Measurements from ENCODE around the gene MEGF11. TPM values are rescaled to one million over a fixed set of nuclear protein-coding genes. Genes with fewer than 3 reads are reported as not detected.

MEGF11 gene
- total RNA-seq, 1 donor from 2014 or later: 6.8 TPM

GRCh38 chr15:66065325-66065724 is 188.2 kb downstream of the MEGF11 start:
- DNase-seq (ENCODE audit: low spot score) (peak; percentile 30), ATAC-seq (no peak)
- intact Hi-C loops (cut with DNase I): no loop called here

- DNase-seq (ENCODE audit: low spot score): no peak
- no peak for ATAC-seq
- intact Hi-C loops (cut with DNase I): no loop called here
These were observed 190.4 kb downstream of the MEGF11 start for GRCh38 chr15:66063147-66063546.

- ATAC-seq: no peak
- no peak for DNase-seq (ENCODE audit: low spot score)
- intact Hi-C loops (cut with DNase I): no loop called here
These were observed 196.5 kb downstream of the MEGF11 start for GRCh38 chr15:66057089-66057488.

- DNase-seq (ENCODE audit: low spot score) (no peak), ATAC-seq (no peak)
- intact Hi-C loops (cut with DNase I): no loop called here
These were observed 199.6 kb downstream of the MEGF11 start for GRCh38 chr15:66053991-66054390.

- DNase-seq (ENCODE audit: low spot score) (no peak), ATAC-seq (no peak)
- intact Hi-C loops (cut with DNase I): no loop called here
These were observed 201.7 kb downstream of the MEGF11 start for GRCh38 chr15:66051833-66052232.

- DNase-seq (ENCODE audit: low spot score) (no peak), ATAC-seq (no peak)
- intact Hi-C loops (cut with DNase I): no loop called here
These were observed 203.3 kb downstream of the MEGF11 start for GRCh38 chr15:66050264-66050663.

GRCh38 chr15:66049353-66049752 is 204.2 kb downstream of the MEGF11 start:
- ATAC-seq: no peak
- intact Hi-C loops (cut with DNase I): no loop called here
- no peak for DNase-seq (ENCODE audit: low spot score)

GRCh38 chr15:66047321-66048024 is 206.1 kb downstream of the MEGF11 start:
- intact Hi-C loops (cut with DNase I): no loop called here
- DNase-seq (ENCODE audit: low spot score) (no peak), ATAC-seq (no peak)

- intact Hi-C loops (cut with DNase I): no loop called here
- ATAC-seq: no peak
- DNase-seq (ENCODE audit: low spot score): no peak
These were observed 206.8 kb downstream of the MEGF11 start for GRCh38 chr15:66046751-66047150.

GRCh38 chr15:66046326-66046725 is 207.2 kb downstream of the MEGF11 start:
- DNase-seq (ENCODE audit: low spot score) (no peak), ATAC-seq (no peak)
- intact Hi-C loops (cut with DNase I): no loop called here

- no peak for ATAC-seq
- intact Hi-C loops (cut with DNase I): no loop called here
These were observed 208.0 kb downstream of the MEGF11 start for GRCh38 chr15:66045542-66045941.

GRCh38 chr15:66044837-66045236 is 208.7 kb downstream of the MEGF11 start:
- DNase-seq (ENCODE audit: low spot score) (no peak), ATAC-seq (no peak)
- intact Hi-C loops (cut with DNase I): no loop called here

More at GRCh38 chr15:66045542-66045941, 208.0 kb downstream of the MEGF11 start:
- DNase-seq (ENCODE audit: low spot score): no peak

GRCh38 chr15:66043264-66043663 is 210.3 kb downstream of the MEGF11 start:
- intact Hi-C loops (cut with DNase I): no loop called here
- ATAC-seq (no peak), DNase-seq (ENCODE audit: low spot score) (no peak)

- intact Hi-C loops (cut with DNase I): no loop called here
- no peak for DNase-seq (ENCODE audit: low spot score)
- ATAC-seq: no peak
These were observed 210.9 kb downstream of the MEGF11 start for GRCh38 chr15:66042624-66043023.

- no peak for DNase-seq (ENCODE audit: low spot score)
- intact Hi-C loops (cut with DNase I): no loop called here
- no peak for ATAC-seq
These were observed 212.3 kb downstream of the MEGF11 start for GRCh38 chr15:66041276-66041675.

- intact Hi-C loops (cut with DNase I): no loop called here
- ATAC-seq (no peak), DNase-seq (ENCODE audit: low spot score) (no peak)
These were observed 213.2 kb downstream of the MEGF11 start for GRCh38 chr15:66040211-66040892.

- DNase-seq (ENCODE audit: low spot score) (no peak), ATAC-seq (no peak)
- intact Hi-C loops (cut with DNase I): no loop called here
These were observed 214.3 kb downstream of the MEGF11 start for GRCh38 chr15:66039117-66039871.

- intact Hi-C loops (cut with DNase I): no loop called here
- ATAC-seq (no peak), DNase-seq (ENCODE audit: low spot score) (no peak)
These were observed 215.0 kb downstream of the MEGF11 start for GRCh38 chr15:66038387-66039116.

- DNase-seq (ENCODE audit: low spot score) (no peak), ATAC-seq (no peak)
- intact Hi-C loops (cut with DNase I): no loop called here
These were observed 216.7 kb downstream of the MEGF11 start for GRCh38 chr15:66036859-66037258.

Measured in sciatic nerve (tissue), 2 donors.